MV-4-11 (cell line): Measurements from ENCODE around the gene PIN4.
A peak's percentile ranks its signal among the peaks of the same experiment; 100 is the strongest.
"Not testable (repeated sequence)": the region's sequence is repeated elsewhere in the genome, so short reads cannot be mapped to it uniquely, and the experiment has no call there.

Experiments used
- DNase-seq: peaks from one replicate; lab custom pipeline; 2025; lab: John Stamatoyannopoulos, UW

The PIN4 gene

GRCh38 chrX:72181178-72182125 lies at the start of gene PIN4:
Gene PIN4, plus strand, starts transcription at chrX:72181757. Its CDS starts 29 bp downstream, at chrX:72181786.
- peak; percentile 96 for DNase-seq

- DNase-seq: no peak
These were observed 49.1 kb upstream of the PIN4 start for GRCh38 chrX:72132456-72132855.

- no peak for DNase-seq
These were observed 47.6 kb upstream of the PIN4 start for GRCh38 chrX:72133851-72134546.

- no peak for DNase-seq
These were observed 43.6 kb upstream of the PIN4 start for GRCh38 chrX:72137846-72138495.

GRCh38 chrX:72139538-72139937 lies 42.0 kb upstream of the PIN4 start:
- DNase-seq: no peak

- DNase-seq: peak; percentile 39
These were observed 40.1 kb upstream of the PIN4 start for GRCh38 chrX:72141372-72142004.

- peak; percentile 14 for DNase-seq
These were observed 39.3 kb upstream of the PIN4 start for GRCh38 chrX:72142094-72142793.

- DNase-seq: peak; percentile 80
These were observed 38.6 kb upstream of the PIN4 start for GRCh38 chrX:72142794-72143608.

GRCh38 chrX:72143609-72143907 lies 38.0 kb upstream of the PIN4 start:
- DNase-seq: no peak

GRCh38 chrX:72145181-72145580 lies 36.4 kb upstream of the PIN4 start:
- DNase-seq: no peak

- no peak for DNase-seq
These were observed 35.0 kb upstream of the PIN4 start for GRCh38 chrX:72146527-72146926.

GRCh38 chrX:72158773-72159172 lies 22.8 kb upstream of the PIN4 start:
- no peak for DNase-seq

GRCh38 chrX:72159769-72160168 lies 21.8 kb upstream of the PIN4 start:
- no peak for DNase-seq

- DNase-seq: no peak
These were observed 16.0 kb upstream of the PIN4 start for GRCh38 chrX:72165551-72165950.

GRCh38 chrX:72169008-72169728 lies 12.4 kb upstream of the PIN4 start:
- DNase-seq: no peak

GRCh38 chrX:72176289-72176688 lies 5.3 kb upstream of the PIN4 start:
- DNase-seq: not testable (repeated sequence)

GRCh38 chrX:72176981-72177380 lies 4.6 kb upstream of the PIN4 start:
- DNase-seq: no peak

GRCh38 chrX:72180539-72180938 lies 1.0 kb upstream of the PIN4 start:
- DNase-seq: peak; percentile 5

GRCh38 chrX:72182924-72183323 lies 1.4 kb downstream of the PIN4 start:
- no peak for DNase-seq
